Measurements from ENCODE around the gene ABAT.

The ABAT gene

DNA sequence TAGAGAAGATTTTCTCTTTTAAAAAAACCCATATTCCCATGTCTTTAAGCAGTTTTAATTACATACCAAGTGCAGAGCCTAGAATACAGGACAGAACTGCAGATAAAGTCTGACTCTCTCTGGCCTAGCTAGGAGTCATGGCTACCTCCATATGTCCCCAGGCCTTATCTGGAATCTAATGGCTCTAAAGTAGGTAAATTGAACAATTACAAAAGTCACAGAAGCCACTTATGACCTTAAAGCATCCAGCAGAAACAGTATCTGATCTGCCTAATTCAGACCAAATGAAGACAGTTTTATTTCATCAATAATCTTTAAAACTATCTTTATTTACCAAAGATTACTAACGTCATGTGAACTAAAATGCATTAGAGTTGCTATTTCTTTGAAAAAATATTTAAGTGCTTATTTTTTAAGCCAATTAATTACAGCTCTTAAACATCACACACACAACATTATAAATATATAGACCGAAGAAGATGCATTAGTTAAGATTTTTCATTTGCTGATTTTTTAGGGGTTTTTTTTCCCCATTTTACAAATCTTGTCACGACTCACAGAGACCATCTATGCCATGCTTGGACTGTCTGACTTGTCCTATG, 152.0 kb downstream of the ABAT start:
- DNase-seq, result no peak

DNA sequence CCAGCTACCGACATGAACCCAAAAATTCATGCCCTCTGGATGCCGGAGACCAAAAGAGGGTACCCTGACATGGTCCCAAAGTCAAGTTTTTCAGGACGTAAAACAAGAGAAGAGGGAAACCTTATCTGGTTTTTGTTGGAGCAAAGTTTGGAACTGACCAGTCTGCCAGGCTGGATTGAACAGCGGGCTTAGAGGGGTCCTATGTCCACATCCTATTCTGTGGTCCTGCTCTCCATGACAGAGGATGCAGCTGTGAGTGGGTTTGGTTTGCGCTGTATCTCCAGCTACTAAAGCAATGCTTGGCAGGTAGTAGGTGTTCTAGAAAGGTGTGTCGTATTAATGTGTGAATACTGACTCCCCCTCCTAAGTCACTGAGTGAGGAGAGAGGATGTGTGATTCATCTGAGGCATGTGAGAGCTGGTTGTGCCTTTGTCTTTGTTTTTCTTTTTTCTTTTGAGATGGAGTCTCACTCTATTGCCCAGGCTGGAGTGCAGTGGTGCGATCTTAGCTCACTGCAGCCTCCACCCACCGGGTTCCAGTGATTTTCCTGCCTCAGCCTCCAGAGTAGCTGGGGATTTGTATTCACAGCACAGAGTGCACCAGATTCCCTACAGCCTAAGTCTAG, 154.2 kb downstream of the ABAT start:
- no peak for DNase-seq

DNA sequence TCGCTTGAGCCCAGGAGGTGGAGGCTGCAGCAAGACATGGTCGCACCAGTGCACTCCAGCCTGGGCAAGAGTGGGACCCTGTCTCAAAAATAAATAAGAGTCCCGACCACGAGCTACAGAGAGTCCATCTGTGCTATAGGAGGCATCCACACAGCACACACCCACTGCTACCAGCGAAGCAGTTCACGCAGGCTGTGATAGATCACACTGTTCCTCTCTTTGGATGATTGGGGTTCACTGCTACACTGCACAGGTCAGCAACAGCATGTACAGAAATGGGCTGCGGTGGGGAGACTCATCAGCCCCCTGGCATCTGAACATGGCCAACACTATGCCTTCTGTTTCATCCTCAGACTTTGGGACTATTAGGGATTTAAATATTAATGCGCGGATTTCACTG, 157.0 kb downstream of the ABAT start:
- no peak for DNase-seq

DNA sequence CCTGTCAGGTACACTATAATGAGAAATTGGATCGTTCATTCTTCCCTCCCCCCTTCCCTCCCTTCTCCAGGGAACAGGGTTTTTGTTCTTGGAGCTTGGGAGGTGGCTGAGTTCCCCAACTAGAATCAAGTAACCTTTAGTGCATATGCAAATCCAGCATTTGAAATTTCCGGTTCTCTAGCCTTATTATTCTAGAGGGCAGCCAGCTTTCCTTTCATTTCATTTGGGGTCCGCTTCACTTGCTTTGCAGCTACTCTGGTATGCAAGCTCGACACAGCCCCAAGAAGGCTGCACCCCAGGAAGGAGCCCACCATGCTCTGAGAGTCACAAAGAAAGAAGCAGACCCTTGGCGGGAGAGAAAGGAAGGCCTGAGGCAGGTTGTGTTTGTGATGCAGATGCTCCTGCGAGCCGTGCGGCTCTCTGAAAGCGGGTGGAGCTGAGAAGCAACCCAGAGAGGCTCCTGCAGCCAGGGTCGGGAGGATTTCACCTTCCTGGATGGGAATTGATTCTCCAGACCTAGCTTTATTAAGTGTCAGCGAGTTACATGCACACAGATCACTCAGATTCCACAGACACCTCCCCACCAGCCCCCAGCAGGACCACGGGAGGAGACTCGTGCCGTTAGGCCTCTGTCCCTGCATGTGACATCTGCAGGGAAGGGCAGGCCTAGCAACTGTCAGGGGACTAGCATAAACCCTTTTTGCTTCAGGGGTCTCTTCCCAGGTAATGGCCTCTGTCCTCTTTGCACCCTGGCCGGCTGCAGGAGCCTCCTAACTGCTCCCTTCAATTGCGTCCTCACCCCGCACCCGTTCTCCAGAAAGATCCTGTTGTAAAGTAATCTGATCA, 157.7 kb downstream of the ABAT start:
- DNase-seq, result no peak

DNA sequence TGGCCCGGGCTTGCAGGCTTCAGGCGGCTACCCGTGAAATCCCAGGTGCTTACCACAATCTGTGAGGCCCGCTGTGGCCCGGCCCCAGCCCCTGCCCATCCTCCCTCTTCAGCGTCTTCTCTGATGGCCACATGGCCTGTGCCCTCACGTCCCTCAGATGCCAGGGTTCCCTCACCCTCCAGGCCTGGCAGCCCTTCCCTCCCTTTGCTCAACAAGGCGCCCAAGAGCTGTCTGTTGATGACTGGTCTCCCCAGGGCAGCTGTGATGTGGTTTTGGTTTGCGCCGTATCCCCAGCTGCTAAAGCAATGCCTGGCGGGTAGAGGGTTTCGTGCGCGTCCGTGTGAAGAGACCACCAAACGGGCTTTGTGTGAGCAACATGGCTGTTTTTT, 158.3 kb downstream of the ABAT start:
- no peak for DNase-seq

Measured in suppressor macrophage treated with lipopolysaccharide for 1 hour (primary cell).